Activated B cell treated with CpG ODN at 0.5 μM for 24 hours (primary cell): ENCODE data around the gene EFNA4. TPM values are rescaled to one million over a fixed set of nuclear protein-coding genes. Genes with fewer than 3 reads are reported as not detected.

Experiments
- ATAC-seq: fragments of 200-7000 bp; cut with Tn5 transposase; one replicate; pipeline ENCODE4 v1.10.0; 2021; ENCODE audit warnings: low read depth, mild to moderate bottlenecking, moderate library complexity
- CTCF ChIA-PET: fragments of 350-600 bp; sonication (Branson Sonifier 250); formaldehyde crosslinking; loops from one replicate; lab custom pipeline; 2021; ENCODE audit warnings: antibody characterized with exemption; lab: Charles Lee
- POLR2A ChIA-PET: fragments of 350-600 bp; sonication (Branson Sonifier 250); formaldehyde crosslinking; loops from one replicate; lab custom pipeline; 2021; ENCODE audit warnings: antibody characterized with exemption; lab: Charles Lee
- DNase-seq: peaks from one replicate; pipeline ENCODE4 v3.0.0; 2022
- H3K27ac Mint-ChIP-seq: one replicate; pipeline ENCODE4 v1.8.0; 2020; ENCODE audit warnings: mixed read lengths
- H3K27me3 Mint-ChIP-seq: one replicate; pipeline ENCODE4 v1.8.0; 2021; ENCODE audit warnings: mixed read lengths
- H3K36me3 Mint-ChIP-seq: one replicate; pipeline ENCODE4 v1.8.0; 2021; ENCODE audit warnings: low read depth, mixed read lengths
- H3K4me1 Mint-ChIP-seq: one replicate; pipeline ENCODE4 v1.8.0; 2021; ENCODE audit warnings: mixed read lengths
- H3K4me3 Mint-ChIP-seq: one replicate; pipeline ENCODE4 v1.8.0; 2020; ENCODE audit warnings: mild to moderate bottlenecking, mixed read lengths
- H3K9me3 Mint-ChIP-seq: one replicate; pipeline ENCODE4 v1.8.0; 2020; ENCODE audit warnings: mixed read lengths
- intact Hi-C: fragments of 100-400 bp; cut with micrococcal nuclease; formaldehyde crosslinking; loops from one replicate; pipeline ENCODE4 v1.15.1; 2024
- total RNA-seq: library from RNA; stranded (reverse); gene quantifications from 2 replicates; pipeline ENCODE4 v1.2.3, GENCODE V29; 2022
- TF ChIP-seq, protein P1 (sequence below): fragments of 200-600 bp; IDR thresholded peaks from one replicate; pipeline ENCODE4 v1.8.0; 2022; ENCODE audit warnings: antibody characterized with exemption, mild to moderate bottlenecking

Gene EFNA4
- total RNA-seq, 1 donor from 2014 or later = 7.8 TPM

DNA sequence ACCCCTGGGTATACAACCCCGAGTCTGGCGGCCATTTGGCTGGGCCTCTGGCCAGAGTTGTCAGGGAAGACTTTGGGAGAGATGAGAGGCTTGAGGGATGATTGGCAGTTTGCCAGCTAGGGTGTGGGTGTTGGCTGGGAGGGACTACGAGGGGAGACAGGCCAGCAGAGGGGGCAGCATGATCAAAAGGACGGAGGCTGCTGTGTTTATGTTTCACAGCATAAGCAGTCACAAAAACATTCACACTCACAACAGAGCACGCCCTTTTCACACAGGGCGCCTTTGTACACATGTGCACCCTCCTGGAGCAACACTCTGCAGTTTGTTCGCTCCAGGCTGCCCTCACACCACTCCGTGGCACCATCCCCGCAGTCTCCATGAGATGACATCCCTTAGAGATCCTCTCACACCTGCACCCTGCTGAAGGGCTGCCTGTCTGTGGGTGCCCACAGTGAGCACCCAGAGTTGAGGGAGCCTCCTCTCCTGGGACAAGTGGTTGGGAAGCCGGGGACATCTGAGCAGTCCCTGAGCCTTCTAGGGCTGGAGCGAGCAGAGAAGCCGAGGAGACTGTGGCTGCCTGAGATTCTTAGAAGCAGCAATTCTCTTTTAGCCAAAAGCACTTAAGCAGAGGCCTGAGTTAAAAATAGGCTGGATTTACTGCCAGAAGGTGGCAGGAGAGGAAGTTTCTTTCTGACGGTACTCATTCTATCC is 30.5 kb downstream of the EFNA4 start:
- Mint-ChIP-seq H3K36me3 (no peaks in the 10 kb centered on the region), H3K4me1 (peaks cover 9% of the 10 kb centered on the region), H3K9me3 (no peaks in the 10 kb centered on the region), H3K27ac (no peak overlapping the region), H3K27me3 (peaks cover 8% of the 10 kb centered on the region), H3K4me3 (no peak overlapping the region)
- DNase-seq = no peak
- ChIA-PET POLR2A (interaction anchor here (2.1 kb wide), 1 partner anchor 73 kb away, joined by 6 read pairs; no protein-coding TSS in a partner anchor), CTCF (interaction anchor here (1.6 to 2.7 kb wide), 2 partner anchors 35 to 73 kb away, joined by 4 to 19 read pairs; no protein-coding TSS in a partner anchor)
- intact Hi-C loops = loop anchor here (5.0 kb wide), 1 partner anchor 33 kb away; the partner anchor contains the start of gene EFNA1
- TF ChIP-seq, protein P1, sequence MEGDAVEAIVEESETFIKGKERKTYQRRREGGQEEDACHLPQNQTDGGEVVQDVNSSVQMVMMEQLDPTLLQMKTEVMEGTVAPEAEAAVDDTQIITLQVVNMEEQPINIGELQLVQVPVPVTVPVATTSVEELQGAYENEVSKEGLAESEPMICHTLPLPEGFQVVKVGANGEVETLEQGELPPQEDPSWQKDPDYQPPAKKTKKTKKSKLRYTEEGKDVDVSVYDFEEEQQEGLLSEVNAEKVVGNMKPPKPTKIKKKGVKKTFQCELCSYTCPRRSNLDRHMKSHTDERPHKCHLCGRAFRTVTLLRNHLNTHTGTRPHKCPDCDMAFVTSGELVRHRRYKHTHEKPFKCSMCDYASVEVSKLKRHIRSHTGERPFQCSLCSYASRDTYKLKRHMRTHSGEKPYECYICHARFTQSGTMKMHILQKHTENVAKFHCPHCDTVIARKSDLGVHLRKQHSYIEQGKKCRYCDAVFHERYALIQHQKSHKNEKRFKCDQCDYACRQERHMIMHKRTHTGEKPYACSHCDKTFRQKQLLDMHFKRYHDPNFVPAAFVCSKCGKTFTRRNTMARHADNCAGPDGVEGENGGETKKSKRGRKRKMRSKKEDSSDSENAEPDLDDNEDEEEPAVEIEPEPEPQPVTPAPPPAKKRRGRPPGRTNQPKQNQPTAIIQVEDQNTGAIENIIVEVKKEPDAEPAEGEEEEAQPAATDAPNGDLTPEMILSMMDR = no peak
- ATAC-seq = no peak

DNA sequence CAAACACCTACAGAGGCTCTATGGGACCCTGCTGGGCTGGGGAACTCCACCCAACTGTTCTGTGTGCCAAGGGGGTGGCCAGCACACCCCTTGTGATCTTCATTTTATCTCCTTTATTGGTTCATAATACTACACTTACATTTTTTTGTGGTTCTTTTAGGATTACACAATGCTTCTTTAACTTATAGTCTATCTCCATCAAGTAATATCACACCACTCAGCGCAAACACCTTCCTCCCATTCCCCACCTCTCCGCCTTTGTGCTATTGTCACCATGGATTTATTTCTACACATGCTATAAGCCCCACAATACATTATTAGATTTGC is 31.0 kb downstream of the EFNA4 start:
- Mint-ChIP-seq H3K4me1 (peaks cover 9% of the 10 kb centered on the region), H3K9me3 (no peaks in the 10 kb centered on the region), H3K4me3 (no peak overlapping the region), H3K27ac (no peak overlapping the region), H3K36me3 (no peaks in the 10 kb centered on the region), H3K27me3 (peaks cover 8% of the 10 kb centered on the region)
- intact Hi-C loops = loop anchor here (5.0 kb wide), 1 partner anchor 33 kb away; the partner anchor contains the start of gene EFNA1
- CTCF ChIA-PET = interaction anchor here (1.5 to 2.7 kb wide), 3 partner anchors 34 to 76 kb away, joined by 3 to 19 read pairs (median 4); no protein-coding TSS in a partner anchor
- DNase-seq (no peak), ATAC-seq (no peak)
- TF ChIP-seq, protein P1 = no peak
- POLR2A ChIA-PET = interaction anchor here (2.1 kb wide), 1 partner anchor 72 kb away, joined by 6 read pairs; no protein-coding TSS in a partner anchor

DNA sequence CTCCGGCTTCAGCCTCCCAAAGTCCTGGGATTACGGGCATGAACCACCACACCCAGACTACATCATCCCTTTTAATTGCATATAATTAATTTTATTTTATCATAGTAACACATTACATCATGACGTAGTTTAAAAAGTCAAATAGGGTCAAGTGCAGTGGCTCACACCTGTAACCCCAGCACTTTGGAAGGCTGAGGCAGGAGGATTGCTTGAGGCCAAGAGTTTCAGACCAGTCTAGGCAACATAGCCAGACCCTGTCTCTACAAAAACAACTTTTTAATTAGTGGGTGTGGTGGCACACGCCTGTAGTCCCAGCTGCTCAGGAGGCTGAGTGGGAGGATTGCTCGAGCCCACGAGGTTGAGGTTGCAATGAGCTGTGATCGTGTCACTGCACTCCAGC is 35.8 kb downstream of the EFNA4 start:
- DNase-seq = no peak
- H3K27me3 Mint-ChIP-seq = peaks cover 6% of the 10 kb centered on the region

DNA sequence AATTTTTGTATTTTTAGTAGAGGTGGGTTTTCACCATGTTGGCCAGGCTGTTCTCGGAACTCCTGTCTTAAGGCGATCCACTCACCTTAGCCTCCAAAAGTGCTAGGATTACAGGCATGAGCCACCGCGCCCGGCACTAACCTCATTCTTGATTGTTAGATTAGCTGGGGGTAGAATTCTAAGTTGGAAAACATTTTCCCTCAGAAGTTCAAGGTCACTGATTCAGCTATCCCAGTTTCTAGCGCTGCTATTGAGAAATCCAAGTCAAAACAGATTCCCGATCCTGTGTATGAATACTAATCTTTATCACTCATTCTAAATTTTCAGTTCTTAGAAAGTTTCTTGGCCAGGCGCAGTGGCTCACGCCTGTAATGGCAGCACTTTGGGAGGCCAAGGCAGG is 39.8 kb downstream of the EFNA4 start:
- Mint-ChIP-seq H3K4me3 (no peak overlapping the region), H3K27ac (no peak overlapping the region), H3K27me3 (peaks cover 2% of the 10 kb centered on the region), H3K36me3 (no peaks in the 10 kb centered on the region), H3K9me3 (no peaks in the 10 kb centered on the region), H3K4me1 (no peaks in the 10 kb centered on the region)
- ChIA-PET CTCF (no interaction called here), POLR2A (no interaction called here)
- DNase-seq (no peak), ATAC-seq (no peak)
- intact Hi-C loops = no loop called here
- TF ChIP-seq, protein P1 = no peak

More for the DNA sequence above, 35.8 kb downstream of the EFNA4 start:
- Mint-ChIP-seq H3K9me3 (no peaks in the 10 kb centered on the region), H3K27ac (no peak overlapping the region), H3K4me3 (no peak overlapping the region), H3K36me3 (no peaks in the 10 kb centered on the region), H3K4me1 (peaks cover 2% of the 10 kb centered on the region)
- CTCF ChIA-PET = interaction anchor here (1.1 to 1.8 kb wide), 3 partner anchors 8 to 68 kb away, joined by 4 to 5 read pairs (median 4); no protein-coding TSS in a partner anchor
- no peak for ATAC-seq
- intact Hi-C loops = no loop called here
- POLR2A ChIA-PET = interaction anchor here (0.5 to 1.0 kb wide), 2 partner anchors 65 to 67 kb away, joined by 4 read pairs; no protein-coding TSS in a partner anchor
- TF ChIP-seq, protein P1 = no peak
